AML-193 (cell line): ENCODE measurements around the gene ZNF385A.

Experiments
- DNase-seq, 2 experiments: peaks; one replicate each; lab custom pipeline; 2025; lab: John Stamatoyannopoulos, UW

Gene ZNF385A

GRCh38 chr12:54392485-54393206 is 8.1 kb upstream of the ZNF385A start:
- DNase-seq: no peak

- no peak for DNase-seq
Measured at GRCh38 chr12:54390668-54391551, 6.4 kb upstream of the ZNF385A start.

- no peak for DNase-seq
Measured at GRCh38 chr12:54390176-54390667, 5.7 kb upstream of the ZNF385A start.

GRCh38 chr12:54389607-54390175 is 5.2 kb upstream of the ZNF385A start:
- no peak for DNase-seq

GRCh38 chr12:54389134-54389508 is 4.6 kb upstream of the ZNF385A start:
- no peak for DNase-seq

GRCh38 chr12:54388237-54389133 is 4.0 kb upstream of the ZNF385A start:
- no peak for DNase-seq

GRCh38 chr12:54387114-54387467 is 2.6 kb upstream of the ZNF385A start:
- DNase-seq: no peak

GRCh38 chr12:54386403-54387113 is 2.0 kb upstream of the ZNF385A start:
- DNase-seq: no peak

GRCh38 chr12:54385251-54385914 is 850 bp upstream of the ZNF385A start:
- no peak for DNase-seq

GRCh38 chr12:54383041-54383609 is 1.4 kb downstream of the ZNF385A start:
- peak; percentile 63 for DNase-seq

- no peak for DNase-seq
Measured at GRCh38 chr12:54381136-54381535, 3.4 kb downstream of the ZNF385A start.

GRCh38 chr12:54379398-54380201 is 4.9 kb downstream of the ZNF385A start:
- DNase-seq: peak; percentile 69 to 73

GRCh38 chr12:54378796-54379397 is 5.6 kb downstream of the ZNF385A start:
- DNase-seq: no peak

GRCh38 chr12:54377797-54378515 is 6.6 kb downstream of the ZNF385A start:
- no peak for DNase-seq

- no peak for DNase-seq
Measured at GRCh38 chr12:54377007-54377406, 7.5 kb downstream of the ZNF385A start.

- no peak for DNase-seq
Measured at GRCh38 chr12:54376596-54376995, 7.9 kb downstream of the ZNF385A start.

- no peak for DNase-seq
Measured at GRCh38 chr12:54375259-54375579, 9.3 kb downstream of the ZNF385A start.

GRCh38 chr12:54374562-54375258 is 9.8 kb downstream of the ZNF385A start:
- DNase-seq: no peak
